HUES6 (cell line): ENCODE data around the gene RASAL3.

Source experiments
- H3K27ac ChIP-seq: 2 replicates; pipeline ENCODE4 v1.7.0; 2013; ENCODE audit warnings: low read depth, mild to moderate bottlenecking, low read length, inconsistent platforms
- H3K27me3 ChIP-seq: 2 replicates; pipeline ENCODE4 v1.6.1; 2013; ENCODE audit warnings: low read length; ENCODE audit not compliant: control insufficient read depth, insufficient read depth
- H3K36me3 ChIP-seq: 2 replicates; pipeline ENCODE4 v1.6.1; 2013; ENCODE audit warnings: low read length; ENCODE audit not compliant: control insufficient read depth, insufficient read depth
- H3K4me1 ChIP-seq: 2 replicates; pipeline ENCODE4 v1.6.1; 2013; ENCODE audit warnings: low read length; ENCODE audit not compliant: control insufficient read depth, insufficient read depth
- H3K4me3 ChIP-seq: 2 replicates; pipeline ENCODE4 v1.5.1; 2013; ENCODE audit warnings: low read depth, low read length
- H3K9ac ChIP-seq: one replicate; pipeline ENCODE4 v1.6.1; 2013; ENCODE audit warnings: mild to moderate bottlenecking, low read length
- H3K9me3 ChIP-seq: 2 replicates; pipeline ENCODE4 v1.6.1; 2013; ENCODE audit warnings: low read depth, low read length; ENCODE audit not compliant: control insufficient read depth, insufficient read depth

Gene RASAL3

DNA sequence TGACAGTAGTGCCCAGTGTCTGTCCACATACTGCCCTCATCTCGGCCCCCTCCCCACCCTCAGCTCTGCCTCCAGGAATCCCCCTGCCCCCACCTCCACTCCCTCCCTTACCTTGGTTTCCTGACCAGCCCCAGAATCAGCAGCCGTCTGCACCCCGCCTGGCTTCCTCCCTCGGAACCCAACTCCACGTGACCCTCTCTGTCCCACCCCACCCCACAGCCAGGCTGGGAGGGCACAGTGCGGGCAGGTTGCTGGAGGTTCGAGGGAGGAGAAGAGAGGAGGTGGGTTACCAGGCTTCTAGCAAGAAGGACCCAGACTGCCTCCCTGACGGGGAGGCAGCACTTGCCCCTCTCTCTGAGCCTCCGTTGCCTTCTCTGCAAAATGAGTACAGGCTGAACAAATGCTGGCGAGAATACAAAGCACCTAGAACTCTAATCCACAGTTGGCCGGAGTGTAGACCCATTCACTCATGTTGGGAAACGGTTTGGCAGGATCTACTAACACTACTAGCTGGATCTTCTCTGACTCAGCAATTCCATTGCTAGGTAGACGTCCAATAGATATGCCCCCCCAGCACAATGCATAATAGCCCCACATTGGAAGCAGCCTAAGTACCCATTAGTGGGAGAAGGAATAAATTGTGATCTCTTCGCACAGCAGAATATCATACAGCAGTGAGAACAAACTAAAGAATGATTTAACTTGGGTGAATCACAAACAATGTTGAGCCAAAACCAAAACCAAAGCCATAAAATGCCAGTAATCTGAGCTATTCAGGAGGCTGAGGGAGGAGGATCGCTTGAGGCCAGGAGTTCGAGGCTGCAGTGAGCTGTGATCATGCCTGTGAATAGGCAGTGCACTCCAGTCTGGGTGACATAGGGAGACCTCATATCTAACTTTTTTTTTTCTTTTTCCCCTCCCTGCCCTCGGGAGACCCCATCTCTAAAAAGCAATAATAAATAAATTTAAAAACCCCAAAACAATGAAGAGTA lies at the start of gene RASAL3:
Gene RASAL3 (minus strand): TSS at position 151 of the 992 bp plus-strand sequence. CDS start 186 bp downstream, outside the sequence.
- no peak within 1 kb of the TSS for H3K27ac ChIP-seq
- peaks cover 73% of the 10 kb centered on the region for H3K27me3 ChIP-seq
- no peaks in the 10 kb centered on the region for H3K9me3 ChIP-seq
- no peak within 1 kb of the TSS for H3K9ac ChIP-seq
- H3K4me1 ChIP-seq, result no peaks in the 10 kb centered on the region
- no peaks in the 10 kb centered on the region for H3K36me3 ChIP-seq
- H3K4me3 ChIP-seq, result peak within 1 kb of the TSS; percentile 11; the same call in 1 of the 2 replicates

- peaks cover 36% of the 10 kb centered on the region for H3K27me3 ChIP-seq
- peaks cover 3% of the 10 kb centered on the region; the same call in 1 of the 2 replicates for H3K9me3 ChIP-seq
- no peaks in the 10 kb centered on the region for H3K36me3 ChIP-seq
- H3K27ac ChIP-seq, result no peak overlapping the region
- no peak overlapping the region for H3K9ac ChIP-seq
- no peak overlapping the region for H3K4me3 ChIP-seq
- H3K4me1 ChIP-seq, result no peaks in the 10 kb centered on the region
Measured at GRCh38 chr19:15511671-15512424, 47.5 kb upstream of the RASAL3 start.

DNA sequence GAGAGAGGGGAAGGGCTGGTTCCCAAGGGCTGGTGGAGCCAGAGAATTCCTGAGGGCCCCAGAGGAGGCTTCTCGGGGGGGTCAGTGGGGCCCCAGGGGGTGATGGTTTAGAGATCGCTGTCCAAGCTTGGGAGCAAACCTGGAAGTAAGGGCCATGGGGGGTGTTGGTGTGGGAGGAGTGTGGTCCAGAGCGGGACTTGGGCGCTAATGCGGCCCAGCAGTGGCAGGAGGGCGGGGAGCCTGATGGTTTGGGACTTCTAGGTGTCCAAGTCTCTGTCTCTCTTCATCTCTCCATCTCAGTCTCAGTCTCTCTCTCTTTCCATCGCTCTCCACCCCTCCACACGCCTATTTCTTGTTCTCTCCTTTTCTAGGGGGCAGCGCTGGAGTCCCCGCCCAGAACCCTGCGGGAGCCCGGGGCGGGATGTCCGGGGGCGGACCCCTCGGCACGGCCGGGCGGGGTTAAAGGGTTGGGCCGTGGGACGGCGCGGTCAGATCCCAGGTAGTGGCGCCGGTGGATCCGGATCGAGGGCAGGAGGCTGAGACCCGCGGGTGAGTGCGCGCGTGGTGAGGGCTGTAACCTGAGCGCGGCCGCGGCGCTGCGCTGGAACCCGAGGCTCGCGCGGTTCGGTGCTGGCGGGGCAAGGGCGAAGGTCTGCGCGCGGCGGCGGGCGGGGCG lies 43.8 kb upstream of the RASAL3 start, which contains the start of gene CYP4F22:
Gene CYP4F22 (plus strand): TSS at position 491 of the 676 bp plus-strand sequence. CDS start 16,812 bp downstream, outside the sequence.
- peak within 1 kb of the TSS; percentile 62 for H3K4me3 ChIP-seq
- H3K9me3 ChIP-seq, result no peaks in the 10 kb centered on the region
- no peaks in the 10 kb centered on the region for H3K4me1 ChIP-seq
- no peak within 1 kb of the TSS for H3K27ac ChIP-seq
- no peak within 1 kb of the TSS for H3K9ac ChIP-seq
- H3K36me3 ChIP-seq, result no peaks in the 10 kb centered on the region
- peaks cover 50% of the 10 kb centered on the region for H3K27me3 ChIP-seq

- no peak overlapping the region for H3K27ac ChIP-seq
- peak overlapping the region; percentile 62; the same call in 1 of the 2 replicates for H3K4me3 ChIP-seq
- H3K27me3 ChIP-seq, result peaks cover 50% of the 10 kb centered on the region
- H3K9me3 ChIP-seq, result no peaks in the 10 kb centered on the region
- no peaks in the 10 kb centered on the region for H3K36me3 ChIP-seq
- H3K4me1 ChIP-seq, result no peaks in the 10 kb centered on the region
- no peak overlapping the region for H3K9ac ChIP-seq
Measured at GRCh38 chr19:15507068-15508034, 43.0 kb upstream of the RASAL3 start.

DNA sequence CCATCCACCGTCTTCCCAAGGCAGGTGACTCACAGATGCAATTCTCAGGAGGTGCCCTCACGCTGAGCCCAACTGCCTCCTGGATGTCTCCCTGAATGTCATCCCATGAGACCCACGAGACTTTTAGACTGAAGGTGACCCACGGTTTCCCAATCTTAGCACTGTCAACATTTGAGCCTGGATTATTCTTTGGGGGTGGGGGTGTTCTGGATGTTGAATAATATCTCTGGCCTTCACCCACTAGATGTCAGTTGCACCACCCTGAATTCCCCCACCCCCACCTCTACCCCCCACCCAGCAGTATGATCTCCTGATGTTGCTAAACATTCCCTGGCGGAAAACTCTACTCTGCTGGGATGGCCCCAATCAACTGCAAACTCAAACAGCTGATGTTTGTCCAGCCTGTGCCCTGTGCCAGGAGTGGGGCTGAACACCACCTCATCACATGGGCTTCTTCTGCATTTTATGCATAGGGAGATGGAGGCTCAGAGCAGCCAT lies 41.8 kb upstream of the RASAL3 start:
- Histone ChIP-seq H3K27me3 (peaks cover 50% of the 10 kb centered on the region), H3K27ac (no peak overlapping the region), H3K9me3 (no peaks in the 10 kb centered on the region), H3K4me3 (no peak overlapping the region), H3K4me1 (no peaks in the 10 kb centered on the region), H3K36me3 (no peaks in the 10 kb centered on the region), H3K9ac (no peak overlapping the region)

GRCh38 chr19:15502264-15502663 lies 37.9 kb upstream of the RASAL3 start:
- H3K4me1 ChIP-seq, result 0 out of 2 replicates have a peak, but pooled peaks cover 4% of the 10 kb centered on the region
- H3K9me3 ChIP-seq, result no peaks in the 10 kb centered on the region
- peaks cover 22% of the 10 kb centered on the region for H3K27me3 ChIP-seq
- H3K9ac ChIP-seq, result no peak overlapping the region
- H3K36me3 ChIP-seq, result no peaks in the 10 kb centered on the region
- no peak overlapping the region for H3K4me3 ChIP-seq
- H3K27ac ChIP-seq, result no peak overlapping the region

DNA sequence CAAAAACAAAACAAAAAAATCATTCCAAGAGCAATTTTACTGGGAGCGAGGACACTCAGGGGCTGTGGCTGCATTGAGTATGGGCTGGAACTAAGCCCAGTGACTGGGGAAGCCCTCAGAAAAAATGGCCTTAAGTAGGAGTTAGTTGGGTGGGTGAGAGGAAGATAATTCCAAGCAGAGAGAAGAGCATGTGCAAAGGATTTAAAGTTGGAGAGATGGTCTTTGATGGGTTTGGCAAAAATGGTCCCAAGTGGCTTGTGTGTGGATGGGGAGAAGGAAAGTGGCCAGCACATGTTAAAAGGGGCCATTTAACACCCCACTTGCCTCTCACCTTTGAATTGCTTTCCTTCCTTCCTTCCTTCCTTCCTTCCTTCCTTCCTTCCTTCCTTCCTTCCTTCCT lies 37.3 kb upstream of the RASAL3 start:
- H3K36me3 ChIP-seq, result no peaks in the 10 kb centered on the region
- H3K9me3 ChIP-seq, result no peaks in the 10 kb centered on the region
- H3K27me3 ChIP-seq, result peaks cover 20% of the 10 kb centered on the region
- H3K27ac ChIP-seq, result no peak overlapping the region
- H3K4me3 ChIP-seq, result no peak overlapping the region
- no peak overlapping the region for H3K9ac ChIP-seq
- 0 out of 2 replicates have a peak, but pooled peaks cover 4% of the 10 kb centered on the region for H3K4me1 ChIP-seq

DNA sequence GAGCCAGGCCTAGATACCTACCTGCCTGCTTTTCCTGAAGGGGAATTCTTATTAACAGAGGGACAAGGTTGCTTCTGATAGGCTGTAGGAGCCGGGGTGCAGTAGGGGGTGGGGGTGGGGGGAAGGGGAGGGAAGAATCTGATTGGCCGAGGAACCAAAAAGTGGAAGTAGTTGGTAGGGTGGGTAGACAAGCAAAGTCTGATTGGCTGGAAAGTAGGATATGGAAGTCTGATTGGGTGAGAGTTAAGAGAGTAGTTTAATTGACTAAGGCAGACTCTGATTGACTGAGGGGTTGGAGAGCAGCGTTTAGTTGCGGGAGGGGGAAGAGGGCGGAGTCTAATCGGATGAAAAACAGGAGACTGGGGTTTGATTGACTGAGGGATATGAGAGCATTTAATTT lies 34.6 kb upstream of the RASAL3 start:
- Histone ChIP-seq H3K27ac (no peak overlapping the region), H3K27me3 (peaks cover 6% of the 10 kb centered on the region; the same call in 1 of the 2 replicates)

DNA sequence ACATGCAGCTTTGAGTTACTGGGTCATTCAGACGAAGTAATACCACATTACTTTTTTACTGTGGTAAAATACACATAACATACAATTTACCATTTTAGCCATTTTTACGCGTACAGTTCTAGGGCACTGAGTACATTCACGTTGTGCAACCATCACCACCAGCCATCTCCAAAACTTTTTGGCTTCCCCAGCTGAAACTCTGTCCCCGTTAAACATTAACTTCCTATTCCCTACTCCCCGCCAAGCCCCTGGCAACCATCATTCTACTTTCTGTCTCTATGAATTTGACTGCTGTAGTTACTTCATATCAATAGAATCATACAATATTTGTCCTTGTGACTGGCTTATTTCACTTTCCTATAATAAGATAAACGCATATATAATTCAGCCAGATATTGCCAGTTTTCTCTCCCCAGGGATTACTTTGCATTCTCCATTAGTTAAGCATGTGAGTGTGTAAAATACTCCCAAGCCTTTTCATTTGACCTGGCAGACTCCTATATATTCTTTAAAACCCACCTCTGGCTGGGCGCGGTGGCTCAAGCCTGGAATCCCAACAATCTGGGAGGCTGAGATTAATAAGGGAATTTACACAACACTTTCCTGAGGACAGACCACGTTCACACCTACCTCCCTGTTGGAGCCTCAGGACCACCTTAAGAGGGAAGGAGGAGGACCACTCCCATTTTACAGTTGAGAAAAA lies 34.0 kb upstream of the RASAL3 start:
- Histone ChIP-seq H3K27me3 (peaks cover 6% of the 10 kb centered on the region; the same call in 1 of the 2 replicates), H3K36me3 (no peaks in the 10 kb centered on the region), H3K4me3 (peak overlapping the region; percentile 43), H3K4me1 (0 out of 2 replicates have a peak, but pooled peaks cover 4% of the 10 kb centered on the region), H3K27ac (no peak overlapping the region), H3K9me3 (no peaks in the 10 kb centered on the region), H3K9ac (no peak overlapping the region)

More for the DNA sequence above, 34.6 kb upstream of the RASAL3 start:
- Histone ChIP-seq H3K36me3 (no peaks in the 10 kb centered on the region), H3K9me3 (no peaks in the 10 kb centered on the region), H3K9ac (no peak overlapping the region), H3K4me3 (peak overlapping the region; percentile 43), H3K4me1 (0 out of 2 replicates have a peak, but pooled peaks cover 4% of the 10 kb centered on the region)
